HEK293T (cell line): ENCODE measurements around the gene SALL1.

Source experiments
- CTCF ChIA-PET: fragments of 350-600 bp; formaldehyde crosslinking; extraction: SDS; loops from one replicate; lab custom pipeline; 2021; ENCODE audit warnings: antibody characterized with exemption, inconsistent platforms; lab: Yijun Ruan, JAX
- POLR2A ChIA-PET: fragments of 350-600 bp; formaldehyde crosslinking; extraction: SDS; loops from one replicate; lab custom pipeline; 2020; ENCODE audit warnings: antibody characterized with exemption, inconsistent platforms; lab: Yijun Ruan, JAX
- DNase-seq: peaks from one replicate; pipeline ENCODE4 v3.0.0; 2012; ENCODE audit warnings: mixed read lengths; ENCODE audit errors: extremely low spot score
- ARNT ChIP-seq: fragments of 450-650 bp; IDR thresholded peaks from 2 replicates; pipeline ENCODE4 v1.6.1; 2017; ENCODE audit warnings: mild to moderate bottlenecking
- BHLHE40 ChIP-seq: fragments of 450-650 bp; IDR thresholded peaks from 2 replicates; pipeline ENCODE4 v1.6.1; 2016; ENCODE audit warnings: mild to moderate bottlenecking, moderate library complexity, borderline replicate concordance
- CTBP1 ChIP-seq: fragments of 450-650 bp; IDR thresholded peaks from 2 replicates; pipeline ENCODE4 v1.6.1; 2016; ENCODE audit warnings: borderline replicate concordance
- ELF4 ChIP-seq: fragments of 450-650 bp; IDR thresholded peaks from 2 replicates; pipeline ENCODE4 v1.6.1; 2017; ENCODE audit warnings: antibody characterized with exemption
- FOXA1 ChIP-seq: fragments of 450-650 bp; IDR thresholded peaks from 2 replicates; pipeline ENCODE4 v1.6.1; 2016; ENCODE audit warnings: mild to moderate bottlenecking
- FOXK2 ChIP-seq: fragments of 450-650 bp; IDR thresholded peaks from 2 replicates; pipeline ENCODE4 v1.6.1; 2016; ENCODE audit warnings: mild to moderate bottlenecking
- FOXM1 ChIP-seq: fragments of 450-650 bp; IDR thresholded peaks from 2 replicates; pipeline ENCODE4 v1.6.1; 2017; ENCODE audit warnings: mild to moderate bottlenecking, borderline replicate concordance
- HDGF ChIP-seq: fragments of 450-650 bp; IDR thresholded peaks from 2 replicates; pipeline ENCODE4 v1.6.1; 2017; ENCODE audit warnings: antibody characterized with exemption, borderline replicate concordance
- L3MBTL2 ChIP-seq: fragments of 450-650 bp; conservative IDR thresholded peaks from 2 replicates; pipeline ENCODE4 v1.6.1; 2016; ENCODE audit warnings: mild to moderate bottlenecking
- LEF1 ChIP-seq: fragments of 450-650 bp; IDR thresholded peaks from 2 replicates; pipeline ENCODE4 v1.6.1; 2017; ENCODE audit warnings: mild to moderate bottlenecking, borderline replicate concordance
- NFRKB ChIP-seq: fragments of 450-650 bp; IDR thresholded peaks from 2 replicates; pipeline ENCODE4 v1.6.1; 2016; ENCODE audit warnings: mild to moderate bottlenecking, moderate library complexity
- SP1 ChIP-seq: fragments of 450-650 bp; IDR thresholded peaks from 2 replicates; pipeline ENCODE4 v1.6.1; 2017
- SUZ12 ChIP-seq: fragments of 450-650 bp; IDR thresholded peaks from 2 replicates; pipeline ENCODE4 v1.6.1; 2016; ENCODE audit warnings: mild to moderate bottlenecking
- TARDBP ChIP-seq: fragments of 450-650 bp; IDR thresholded peaks from 2 replicates; pipeline ENCODE4 v1.6.1; 2016
- ZNF384 ChIP-seq: fragments of 450-650 bp; IDR thresholded peaks from 2 replicates; pipeline ENCODE4 v1.6.1; 2016
- TF ChIP-seq, protein P1 (sequence below): fragments of 450-650 bp; IDR thresholded peaks from 2 replicates; pipeline ENCODE4 v1.6.1; 2016

Gene SALL1

DNA sequence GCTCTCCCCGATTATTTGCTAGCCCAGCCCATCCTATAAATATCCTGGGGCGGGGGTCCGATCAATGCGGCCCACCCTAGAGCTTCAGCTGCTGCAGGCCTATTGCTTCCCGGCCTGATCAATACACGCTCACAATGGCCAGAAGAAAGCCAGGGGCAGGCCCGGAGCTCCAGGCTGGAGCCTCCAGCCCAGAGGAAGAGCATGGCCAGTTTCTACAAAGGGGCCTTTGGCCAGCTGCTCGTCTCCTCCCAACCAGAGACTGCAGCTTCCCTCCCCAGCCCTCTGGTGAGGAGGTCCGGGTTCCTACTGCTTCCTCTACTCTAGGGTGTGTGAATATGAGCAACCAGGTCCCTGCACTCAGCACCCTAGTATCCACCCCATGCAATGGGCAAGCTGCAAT, 36.7 kb downstream of the SALL1 start:
- no peak for DNase-seq
- TF ChIP-seq ELF4 (no peak), NFRKB (no peak), LEF1 (no peak), SUZ12 (no peak), FOXA1 (no peak), FOXK2 (no peak), ARNT (no peak), CTBP1 (no peak), ZNF384 (no peak), TARDBP (no peak), BHLHE40 (no peak), FOXM1 (no peak), SP1 (no peak), HDGF (no peak)
- TF ChIP-seq, protein P1, sequence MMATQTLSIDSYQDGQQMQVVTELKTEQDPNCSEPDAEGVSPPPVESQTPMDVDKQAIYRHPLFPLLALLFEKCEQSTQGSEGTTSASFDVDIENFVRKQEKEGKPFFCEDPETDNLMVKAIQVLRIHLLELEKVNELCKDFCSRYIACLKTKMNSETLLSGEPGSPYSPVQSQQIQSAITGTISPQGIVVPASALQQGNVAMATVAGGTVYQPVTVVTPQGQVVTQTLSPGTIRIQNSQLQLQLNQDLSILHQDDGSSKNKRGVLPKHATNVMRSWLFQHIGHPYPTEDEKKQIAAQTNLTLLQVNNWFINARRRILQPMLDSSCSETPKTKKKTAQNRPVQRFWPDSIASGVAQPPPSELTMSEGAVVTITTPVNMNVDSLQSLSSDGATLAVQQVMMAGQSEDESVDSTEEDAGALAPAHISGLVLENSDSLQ: no peak
- POLR2A ChIA-PET: no interaction called here
- CTCF ChIA-PET: no interaction called here

DNA sequence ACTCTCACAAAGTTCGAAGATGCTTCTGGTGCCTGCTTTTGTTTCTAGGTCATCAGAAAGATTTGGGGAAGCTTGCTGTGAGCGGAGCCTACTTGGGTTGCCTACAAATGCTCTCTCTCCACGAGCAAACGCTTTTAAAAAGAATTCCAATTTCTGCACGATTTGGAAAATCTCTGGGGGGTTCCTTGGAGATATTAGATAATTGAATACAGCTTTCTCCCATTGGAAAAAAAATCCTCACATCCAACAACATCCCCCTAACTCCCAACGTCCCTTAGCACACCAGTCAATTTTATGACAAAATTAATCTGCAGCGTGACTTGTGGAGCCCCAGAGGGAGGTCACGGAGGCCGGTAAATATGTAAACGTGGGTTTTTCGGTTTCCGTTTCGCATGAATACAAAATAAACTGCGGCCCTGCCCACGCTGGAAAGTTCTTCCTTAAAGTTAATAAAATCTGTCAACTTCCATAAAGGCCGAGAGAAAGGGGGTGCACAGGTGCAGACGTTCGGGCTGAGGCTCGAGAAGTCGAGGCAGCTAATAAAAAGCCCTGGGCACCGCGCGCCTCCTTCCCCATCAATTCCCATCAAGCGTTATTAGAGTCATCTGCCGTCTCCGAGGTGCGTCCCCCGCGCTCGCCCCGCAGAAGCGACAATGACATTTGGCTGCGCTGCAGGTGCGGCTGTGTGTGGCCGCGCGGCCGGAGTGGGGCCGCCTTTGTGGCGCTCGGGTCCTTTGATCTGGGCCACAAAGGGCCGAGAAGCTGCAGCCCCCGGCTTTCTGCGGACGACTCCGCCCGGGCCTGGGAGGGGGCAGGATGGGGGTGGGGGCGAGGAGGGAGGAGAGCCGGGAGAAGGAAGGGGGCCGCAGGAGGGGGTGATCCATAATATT, 37.6 kb downstream of the SALL1 start:
- ChIA-PET POLR2A (no interaction called here), CTCF (no interaction called here)
- no peak for DNase-seq
- TF ChIP-seq BHLHE40 (no peak), FOXM1 (no peak), HDGF (no peak), ELF4 (no peak), SUZ12 (no peak), FOXA1 (no peak), L3MBTL2 (no peak), TARDBP (no peak), ARNT (no peak), NFRKB (no peak), ZNF384 (no peak), FOXK2 (no peak), SP1 (no peak), LEF1 (no peak), CTBP1 (no peak)
- TF ChIP-seq, protein P1: no peak

DNA sequence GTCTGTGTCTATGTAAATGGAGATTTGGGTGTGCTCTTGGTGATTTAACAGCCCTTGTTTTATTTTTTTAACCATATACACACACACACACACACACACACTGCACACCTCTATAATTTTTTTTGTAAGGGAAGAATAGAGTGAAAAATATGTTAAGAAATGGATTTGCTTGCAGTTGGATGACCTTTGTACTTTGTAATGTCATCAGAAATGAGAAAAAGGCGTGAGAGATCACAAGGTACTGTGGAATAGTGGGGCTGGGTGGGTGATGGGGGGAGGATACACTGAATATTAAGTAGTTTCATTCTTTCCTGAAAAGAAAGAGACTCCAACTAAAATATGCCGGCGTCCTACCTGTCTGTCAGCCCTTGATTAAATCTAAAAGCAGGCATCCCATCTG, 38.7 kb downstream of the SALL1 start:
- ChIA-PET POLR2A (no interaction called here), CTCF (no interaction called here)
- TF ChIP-seq FOXK2 (no peak), L3MBTL2 (no peak), CTBP1 (no peak), TARDBP (no peak), SP1 (no peak), ELF4 (no peak), BHLHE40 (no peak), FOXM1 (no peak), LEF1 (no peak), FOXA1 (no peak), SUZ12 (no peak), NFRKB (no peak), HDGF (no peak), ARNT (no peak), ZNF384 (no peak)
- TF ChIP-seq, protein P1: no peak
- no peak for DNase-seq

DNA sequence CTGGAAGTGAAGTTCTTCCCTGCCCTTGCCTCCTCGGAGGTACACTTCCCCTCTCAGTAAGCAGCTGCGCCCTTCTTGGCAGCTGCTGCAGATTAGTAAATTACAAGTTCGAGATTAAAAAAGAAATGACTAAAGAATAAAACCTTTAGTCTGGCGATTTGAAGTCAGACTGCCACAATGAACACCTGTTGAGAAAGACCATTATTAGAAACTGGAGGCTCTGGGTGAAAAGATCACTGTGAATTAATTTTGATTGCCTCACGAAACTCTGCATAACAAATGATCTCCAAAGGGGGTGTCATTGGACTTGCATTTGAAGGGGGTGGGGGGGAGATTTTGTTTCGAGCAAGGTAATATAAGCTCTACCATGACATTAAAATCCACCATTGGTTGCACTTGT, 39.3 kb downstream of the SALL1 start:
- POLR2A ChIA-PET: no interaction called here
- DNase-seq: no peak
- CTCF ChIA-PET: no interaction called here
- no peak for TF ChIP-seq LEF1
- no peak for TF ChIP-seq SUZ12
- no peak for TF ChIP-seq FOXA1
- TF ChIP-seq HDGF: no peak
- no peak for TF ChIP-seq FOXM1
- no peak for TF ChIP-seq ELF4
- TF ChIP-seq L3MBTL2: no peak
- no peak for TF ChIP-seq BHLHE40
- no peak for TF ChIP-seq NFRKB
- TF ChIP-seq TARDBP: no peak
- no peak for TF ChIP-seq FOXK2
- TF ChIP-seq SP1: no peak
- no peak for TF ChIP-seq ARNT
- TF ChIP-seq CTBP1: no peak
- TF ChIP-seq, protein P1: no peak
- TF ChIP-seq ZNF384: no peak

DNA sequence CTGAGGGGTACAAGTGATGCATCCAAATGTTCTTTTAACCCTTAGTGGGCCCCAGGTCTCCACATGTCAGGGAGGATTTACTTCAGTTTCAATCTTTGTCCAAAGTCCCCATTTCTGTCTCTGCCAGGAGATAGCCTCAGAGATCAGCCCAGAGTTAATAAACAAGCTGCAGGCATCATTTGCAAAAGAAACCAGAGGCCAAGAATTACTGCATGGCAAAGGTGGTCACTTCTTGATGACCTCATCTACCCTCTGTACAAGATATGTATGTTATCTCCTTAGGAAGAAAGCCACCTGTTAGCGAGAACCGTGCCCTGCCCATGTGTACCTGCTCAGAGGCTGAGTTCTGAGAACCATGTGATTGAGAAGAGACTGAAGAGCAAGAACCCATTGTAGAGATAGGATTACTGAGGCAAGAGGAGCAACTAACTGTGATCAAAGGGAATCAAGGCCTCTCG, 40.3 kb downstream of the SALL1 start:
- TF ChIP-seq TARDBP: no peak
- no peak for TF ChIP-seq SP1
- no peak for TF ChIP-seq LEF1
- TF ChIP-seq ELF4: no peak
- TF ChIP-seq, protein P1: no peak
- no peak for TF ChIP-seq L3MBTL2
- no peak for TF ChIP-seq FOXK2
- ChIA-PET CTCF (no interaction called here), POLR2A (no interaction called here)
- DNase-seq: no peak
